HG02884 (cell line): Measurements from ENCODE around the gene ARL16.

ENCODE experiments used
- ATAC-seq: cut with Tn5 transposase; IDR thresholded peaks from one replicate; pipeline ENCODE4 v1.9.1; 2021; ENCODE audit warnings: mild to moderate bottlenecking, moderate library complexity; ENCODE audit not compliant: unreplicated experiment

ARL16 gene

DNA sequence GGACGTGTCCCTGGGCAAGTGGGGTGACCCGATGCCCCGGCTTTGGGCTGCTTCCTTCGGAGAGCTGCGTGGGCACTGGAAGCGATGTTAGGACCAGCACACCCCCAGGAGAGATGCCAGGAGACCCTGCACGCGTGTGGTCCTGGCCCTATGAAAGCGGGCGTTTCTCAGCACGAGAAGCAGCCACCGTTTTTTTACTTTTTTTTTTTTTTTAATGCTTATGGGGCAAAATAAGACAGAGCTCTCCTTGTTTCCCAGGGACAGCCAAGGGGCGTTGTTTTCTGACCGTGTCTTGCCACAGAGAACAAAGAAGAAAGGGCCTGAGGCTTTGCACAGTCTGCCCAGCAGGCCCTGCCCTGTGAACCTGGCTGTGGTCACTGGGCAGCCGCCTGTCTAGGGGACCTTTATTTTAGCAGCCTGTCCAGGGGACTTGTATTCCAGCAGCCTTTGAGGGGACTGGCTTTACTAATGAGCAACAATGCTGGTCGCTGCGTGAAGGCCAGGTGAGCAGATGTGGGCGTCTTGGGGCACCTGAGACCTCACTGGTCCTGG, 29.5 kb upstream of the ARL16 start:
- no peak for ATAC-seq

DNA sequence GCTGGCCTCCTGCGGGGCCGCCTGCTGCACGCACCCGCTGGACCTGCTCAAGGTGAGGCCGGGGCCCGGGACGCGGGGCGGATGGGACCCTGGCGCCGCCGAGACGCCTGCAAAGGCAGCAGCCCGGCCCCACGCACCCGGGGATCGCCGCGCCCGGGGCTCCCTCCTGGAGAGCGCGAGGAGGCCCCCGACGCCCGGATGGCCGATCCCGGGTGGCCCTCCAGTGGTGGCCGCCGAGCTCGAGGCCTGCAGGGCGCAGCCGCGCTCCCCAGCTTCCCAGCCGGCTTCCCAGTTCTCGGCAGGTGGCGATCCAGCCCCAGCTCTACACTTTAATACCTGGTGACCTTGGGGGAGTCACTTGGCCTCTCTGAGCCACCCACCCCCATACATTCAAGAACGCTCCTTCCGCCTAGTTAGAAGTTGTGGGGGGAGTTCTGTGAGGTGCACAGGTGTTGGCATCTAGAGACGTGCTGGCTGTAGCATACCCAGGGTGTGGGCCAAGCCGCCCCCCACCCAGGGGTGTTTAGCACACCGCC, 28.9 kb upstream of the ARL16 start:
- ATAC-seq: peak; percentile 4

DNA sequence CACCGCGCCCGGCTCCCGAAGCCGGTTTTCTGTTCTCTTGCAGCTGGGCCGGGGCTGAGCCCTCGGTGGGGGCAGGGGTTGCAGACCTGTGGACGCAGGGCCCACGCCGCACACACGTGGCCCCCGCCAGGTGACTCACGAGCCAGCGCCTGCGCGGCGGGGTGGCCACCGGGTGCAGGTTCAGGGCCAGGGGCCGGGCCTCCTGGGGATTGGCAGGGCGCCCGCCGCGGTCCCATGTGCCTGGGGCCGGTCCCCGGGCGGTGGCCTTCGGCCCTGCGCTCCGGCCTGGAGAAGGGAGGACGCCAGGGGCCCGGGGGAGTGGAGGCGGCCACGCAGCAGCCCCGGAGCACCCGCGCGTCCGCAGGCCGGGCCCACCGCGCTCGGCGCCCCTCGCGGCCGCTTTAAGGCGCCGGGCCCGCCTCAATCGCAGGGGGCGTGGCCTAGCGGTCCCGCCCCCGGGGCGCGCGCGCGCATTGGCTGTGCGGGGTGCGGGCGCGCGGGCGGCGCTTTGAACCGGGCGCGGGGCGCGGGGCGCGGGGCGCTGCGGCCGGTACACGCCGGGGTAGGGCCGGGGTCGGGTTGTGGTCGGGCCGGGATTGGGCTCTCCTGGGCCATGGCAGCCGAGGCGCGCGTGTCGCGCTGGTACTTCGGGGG, 28.3 kb upstream of the ARL16 start, which contains the start of gene SLC25A10:
SLC25A10 (plus strand) TSS at position 471 of the 654 bp plus-strand sequence; CDS start at position 614, 143 bp downstream.
- peak; percentile 47 for ATAC-seq

DNA sequence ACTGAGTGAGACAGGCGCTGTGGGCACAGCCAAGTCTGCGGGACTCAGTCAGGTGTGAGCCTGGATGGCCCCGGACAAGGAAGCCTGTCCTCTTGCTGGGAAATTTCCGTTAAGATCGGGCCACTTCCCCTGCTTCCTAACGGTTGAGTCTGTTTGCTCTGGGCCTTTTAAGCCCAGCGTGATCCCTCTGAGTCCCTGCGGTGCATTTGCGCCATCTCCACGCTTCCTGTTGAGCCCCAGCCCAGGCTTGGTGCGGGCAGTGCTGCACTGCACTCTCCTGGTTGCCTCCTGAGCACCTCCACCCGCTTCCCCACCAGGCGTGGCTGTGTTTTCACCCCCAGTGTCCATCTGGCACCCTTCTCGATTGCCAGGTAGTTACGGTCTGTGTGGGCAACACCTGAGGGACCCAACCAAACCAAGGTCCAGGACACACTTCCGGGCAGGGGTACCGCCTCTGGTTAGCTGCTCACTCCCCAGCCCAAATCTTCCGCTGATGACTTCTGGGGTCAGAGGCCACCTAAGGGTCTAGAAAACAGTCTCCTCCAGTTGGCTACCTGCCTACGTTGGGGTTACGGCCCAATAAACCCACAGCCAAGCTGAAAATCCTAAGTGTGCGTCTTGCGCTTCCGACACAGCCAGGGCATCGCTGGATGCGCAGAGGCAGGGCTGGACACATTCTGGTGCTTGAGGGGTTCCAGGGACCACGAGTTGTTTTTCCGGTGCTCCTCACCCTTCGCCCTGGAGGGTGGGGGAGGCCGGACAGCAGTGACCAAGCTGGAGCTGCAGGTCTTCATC, 27.1 kb upstream of the ARL16 start:
- no peak for ATAC-seq

- no peak for ATAC-seq
Measured at GRCh38 chr17:81708739-81709185, 25.2 kb upstream of the ARL16 start.

GRCh38 chr17:81707725-81708646, 24.4 kb upstream of the ARL16 start:
- no peak for ATAC-seq

DNA sequence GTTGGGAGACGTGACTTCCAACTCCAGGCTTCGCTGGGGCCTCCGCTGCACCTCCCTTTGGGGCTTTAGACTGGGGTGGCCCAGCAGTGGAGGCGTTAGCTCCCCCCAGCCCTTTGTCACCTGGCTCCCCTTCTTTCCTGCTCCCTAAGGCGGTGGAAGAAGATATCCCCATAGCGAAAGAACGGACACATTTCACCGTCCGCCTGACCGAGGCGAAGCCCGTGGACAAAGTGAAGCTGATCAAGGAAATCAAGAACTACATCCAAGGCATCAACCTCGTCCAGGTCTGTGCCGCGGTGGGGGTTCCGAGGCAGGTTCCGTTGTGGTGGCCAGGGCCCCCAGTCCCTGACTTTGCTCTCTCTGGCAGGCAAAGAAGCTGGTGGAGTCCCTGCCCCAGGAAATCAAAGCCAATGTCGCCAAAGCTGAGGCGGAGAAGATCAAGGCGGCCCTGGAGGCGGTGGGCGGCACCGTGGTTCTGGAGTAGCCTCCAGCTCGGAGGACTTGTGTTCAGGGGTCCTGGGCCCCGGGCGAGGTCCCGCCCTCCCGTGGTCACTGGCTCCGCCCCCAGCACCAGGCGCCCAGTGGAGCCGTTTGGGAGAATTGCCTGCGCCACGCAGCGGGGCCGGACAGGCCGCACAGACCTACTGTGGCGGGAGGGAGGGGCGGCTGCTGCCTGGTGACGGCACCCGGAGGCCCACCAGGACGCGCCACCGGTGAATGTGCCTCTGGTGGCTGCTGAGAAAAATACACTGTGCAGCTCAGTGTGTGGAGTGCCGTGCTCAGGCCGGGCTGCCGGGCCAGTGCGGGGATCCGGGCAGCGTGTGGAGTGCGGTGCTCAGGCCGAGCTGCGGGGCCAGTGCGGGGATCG, 23.4 kb upstream of the ARL16 start:
- ATAC-seq: no peak

GRCh38 chr17:81706232-81706611, 22.6 kb upstream of the ARL16 start:
- no peak for ATAC-seq

DNA sequence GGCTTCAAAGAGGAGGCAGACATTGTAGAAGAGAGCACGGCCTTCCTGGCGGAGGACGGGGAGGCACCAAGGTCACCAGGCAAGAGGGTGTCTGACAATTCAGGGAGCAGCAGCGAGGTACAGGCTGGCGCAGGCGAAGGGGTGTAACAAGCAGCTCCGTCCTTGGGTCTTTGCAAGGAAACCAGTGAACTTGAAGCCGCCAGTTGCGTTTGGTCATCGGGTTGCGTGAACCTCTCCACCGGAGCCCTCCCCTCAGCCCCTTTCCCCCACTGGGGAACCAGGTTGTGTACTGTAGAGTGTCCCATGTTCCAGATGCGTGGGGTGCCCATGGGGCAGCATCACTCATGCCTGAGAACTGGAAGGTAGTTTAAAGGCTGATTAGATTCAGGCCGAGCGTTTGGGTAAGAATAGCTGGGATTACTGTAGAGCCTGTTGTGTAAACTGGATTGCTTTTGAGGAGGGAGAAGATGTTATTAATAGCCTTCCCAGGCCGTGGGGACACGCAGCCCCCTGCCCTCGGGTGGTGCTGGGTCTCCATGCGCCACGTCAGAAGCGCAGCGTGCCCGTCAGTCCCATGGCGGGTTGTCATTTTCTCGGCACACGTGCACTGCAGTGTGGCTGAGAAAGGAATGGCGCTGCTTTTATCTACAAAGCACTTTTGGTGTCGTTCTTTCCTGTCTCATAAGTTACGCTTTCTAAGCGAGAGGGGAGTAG, 22.1 kb upstream of the ARL16 start:
- ATAC-seq: no peak

- ATAC-seq: no peak
Measured at GRCh38 chr17:81703747-81704654, 20.4 kb upstream of the ARL16 start.

DNA sequence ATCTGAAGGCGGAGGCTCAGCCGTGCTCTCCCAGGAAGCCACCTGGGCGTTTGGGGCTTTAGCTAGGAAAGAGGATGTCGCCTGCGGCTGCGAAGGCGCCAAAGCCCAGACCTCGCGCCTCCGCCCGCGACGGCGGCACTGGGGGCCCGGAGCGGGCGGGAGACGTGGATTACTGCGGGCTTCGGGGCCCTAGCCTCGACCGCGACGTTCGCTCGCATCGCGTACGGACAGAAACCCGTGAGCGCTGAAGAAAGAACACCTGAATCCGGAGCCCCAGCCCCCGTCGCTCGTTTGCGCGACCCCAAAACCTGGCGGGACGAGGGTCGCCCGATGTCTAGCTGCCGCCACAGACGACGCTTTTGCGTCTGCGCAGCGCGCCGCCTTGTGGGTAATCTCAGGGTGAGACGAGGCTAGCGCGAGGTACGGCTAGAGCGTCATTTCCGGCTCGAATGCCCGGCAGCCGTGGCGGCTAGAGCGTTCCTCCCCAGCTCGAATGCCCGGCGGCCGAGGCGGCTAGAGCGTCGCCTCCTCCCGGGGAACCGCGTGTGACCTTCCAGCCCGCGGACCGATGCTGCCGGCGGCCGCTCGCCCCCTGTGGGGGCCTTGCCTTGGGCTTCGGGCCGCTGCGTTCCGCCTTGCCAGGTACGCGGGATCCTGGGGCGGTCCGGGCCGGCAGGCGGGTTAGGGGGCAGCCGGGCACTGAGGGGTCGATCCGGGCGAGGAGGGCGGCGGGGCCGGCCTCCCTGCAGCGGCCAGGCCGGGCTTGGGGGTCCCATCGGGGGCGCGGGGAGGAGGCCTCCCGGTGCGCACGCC, 19.5 kb upstream of the ARL16 start, which contains the start of gene MRPL12:
MRPL12 (plus strand) TSS at position 434 of the 813 bp plus-strand sequence; CDS start at position 569, 135 bp downstream.
- ATAC-seq: peak; percentile 75

DNA sequence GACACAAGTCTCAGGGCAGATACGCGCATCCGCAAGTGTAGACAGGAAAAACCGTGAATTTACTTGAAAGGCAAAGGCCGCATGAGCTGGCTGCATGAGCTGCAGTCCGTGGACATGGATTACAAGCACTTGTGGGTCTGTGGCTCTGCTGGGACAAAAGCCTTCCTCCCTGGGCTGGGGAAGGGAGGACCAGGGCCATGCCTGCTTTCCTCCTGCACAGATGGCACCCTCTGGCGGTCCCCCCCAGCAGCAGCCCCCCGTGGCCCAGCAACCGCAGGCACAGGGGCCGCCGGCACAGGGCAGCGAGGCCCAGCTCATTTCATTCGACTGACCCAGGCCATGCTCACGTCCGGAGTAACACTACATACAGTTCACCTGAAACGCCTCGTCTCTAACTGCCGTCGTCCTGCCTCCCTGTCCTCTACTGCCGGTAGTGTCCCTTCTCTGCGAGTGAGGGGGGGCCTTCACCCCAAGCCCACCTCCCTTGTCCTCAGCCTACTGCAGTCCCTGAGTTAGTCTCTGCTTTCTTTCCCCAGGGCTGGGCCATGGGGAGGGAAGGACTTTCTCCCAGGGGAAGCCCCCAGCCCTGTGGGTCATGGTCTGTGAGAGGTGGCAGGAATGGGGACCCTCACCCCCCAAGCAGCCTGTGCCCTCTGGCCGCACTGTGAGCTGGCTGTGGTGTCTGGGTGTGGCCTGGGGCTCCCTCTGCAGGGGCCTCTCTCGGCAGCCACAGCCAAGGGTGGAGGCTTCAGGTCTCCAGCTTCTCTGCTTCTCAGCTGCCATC, 17.9 kb upstream of the ARL16 start:
- no peak for ATAC-seq

- no peak for ATAC-seq
Measured at GRCh38 chr17:81700353-81701287, 17.0 kb upstream of the ARL16 start.

DNA sequence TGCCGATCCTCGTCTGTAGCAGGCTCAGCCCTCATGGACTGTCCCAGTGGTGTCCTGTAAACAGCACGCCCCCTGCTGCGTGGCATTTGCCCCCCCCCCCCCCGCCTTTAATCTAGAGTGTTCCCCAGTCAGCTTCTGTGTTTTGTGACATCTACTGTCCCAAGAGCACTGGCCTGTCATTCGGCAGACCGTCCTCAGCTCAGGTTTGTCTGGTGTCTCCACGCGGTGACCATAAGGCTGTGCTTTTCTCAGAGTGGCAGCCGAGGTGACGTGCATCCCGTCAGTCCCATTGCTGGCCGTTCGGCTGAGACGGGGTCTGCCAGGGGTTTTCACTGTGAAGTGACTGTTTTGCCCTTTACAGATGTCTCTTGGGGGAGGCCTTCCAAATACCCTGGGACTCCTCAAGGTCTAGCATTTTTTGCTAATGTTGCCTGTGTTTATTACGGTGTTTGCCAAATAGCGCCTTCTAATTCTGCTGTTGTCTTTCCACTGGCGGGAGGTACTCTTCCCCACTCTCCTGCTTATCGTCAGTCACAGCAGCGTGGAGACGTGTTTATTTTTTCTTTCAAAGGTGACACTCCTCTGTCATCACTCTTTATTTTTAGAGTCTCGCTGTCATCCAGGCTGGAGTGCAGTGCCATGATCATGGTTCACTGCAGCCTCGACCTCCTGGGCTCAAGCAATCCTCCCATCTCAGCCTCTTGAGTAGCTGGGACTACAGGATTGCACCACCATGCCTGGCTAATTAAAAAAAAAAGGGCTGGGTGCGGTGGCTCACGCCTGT, 13.9 kb upstream of the ARL16 start:
- no peak for ATAC-seq
